Parathyroid adenoma (tissue), 2 donors: Measurements from ENCODE around the gene TMEM139.

Experiments used
- H2AFZ ChIP-seq: fragments of 300-600 bp; sonication (generic); one replicate; pipeline ENCODE4 v1.7.0; 2017; ENCODE audit warnings: antibody characterized with exemption, mild to moderate bottlenecking
- H3K27ac ChIP-seq: fragments of 300-600 bp; sonication (generic); one replicate; pipeline ENCODE4 v1.7.0; 2017
- H3K27me3 ChIP-seq: fragments of 300-600 bp; sonication (generic); one replicate; pipeline ENCODE4 v1.7.0; 2017; ENCODE audit warnings: low read length; ENCODE audit not compliant: control insufficient read depth, insufficient read depth
- H3K36me3 ChIP-seq: fragments of 300-600 bp; sonication (generic); one replicate; pipeline ENCODE4 v1.7.0; 2017; ENCODE audit warnings: low read length; ENCODE audit not compliant: control insufficient read depth, insufficient read depth
- H3K4me1 ChIP-seq: fragments of 300-600 bp; sonication (generic); one replicate; pipeline ENCODE4 v1.7.0; 2017; ENCODE audit warnings: control low read depth
- H3K4me2 ChIP-seq: fragments of 300-600 bp; sonication (generic); one replicate; pipeline ENCODE4 v1.7.0; 2017; ENCODE audit warnings: low read length
- H3K4me3 ChIP-seq: fragments of 300-600 bp; sonication (generic); one replicate; pipeline ENCODE4 v1.7.0; 2017; ENCODE audit warnings: low read depth, low read length
- H3K79me2 ChIP-seq: fragments of 300-600 bp; sonication (generic); one replicate; pipeline ENCODE4 v1.7.0; 2017; ENCODE audit warnings: control low read depth
- H3K9ac ChIP-seq: fragments of 300-600 bp; sonication (generic); one replicate; pipeline ENCODE4 v1.7.0; 2017; ENCODE audit warnings: mild to moderate bottlenecking
- H3K9me3 ChIP-seq: fragments of 300-600 bp; sonication (generic); one replicate; pipeline ENCODE4 v1.7.0; 2017; ENCODE audit warnings: low read length; ENCODE audit not compliant: control insufficient read depth
- TF ChIP-seq, protein P1 (sequence below): fragments of 300-600 bp; sonication (generic); IDR thresholded peaks from one replicate; pipeline ENCODE4 v1.7.0; 2017; ENCODE audit warnings: antibody characterized with exemption, mild to moderate bottlenecking
- donor health status: primary hyperparathyroidism.

Gene TMEM139

GRCh38 chr7:143281529-143281928 is 3.2 kb upstream of the TMEM139 start:
- no peak overlapping the region for H3K9ac ChIP-seq
- H3K27me3 ChIP-seq: no peaks in the 10 kb centered on the region
- H3K79me2 ChIP-seq: no peaks in the 10 kb centered on the region
- TF ChIP-seq, protein P1, sequence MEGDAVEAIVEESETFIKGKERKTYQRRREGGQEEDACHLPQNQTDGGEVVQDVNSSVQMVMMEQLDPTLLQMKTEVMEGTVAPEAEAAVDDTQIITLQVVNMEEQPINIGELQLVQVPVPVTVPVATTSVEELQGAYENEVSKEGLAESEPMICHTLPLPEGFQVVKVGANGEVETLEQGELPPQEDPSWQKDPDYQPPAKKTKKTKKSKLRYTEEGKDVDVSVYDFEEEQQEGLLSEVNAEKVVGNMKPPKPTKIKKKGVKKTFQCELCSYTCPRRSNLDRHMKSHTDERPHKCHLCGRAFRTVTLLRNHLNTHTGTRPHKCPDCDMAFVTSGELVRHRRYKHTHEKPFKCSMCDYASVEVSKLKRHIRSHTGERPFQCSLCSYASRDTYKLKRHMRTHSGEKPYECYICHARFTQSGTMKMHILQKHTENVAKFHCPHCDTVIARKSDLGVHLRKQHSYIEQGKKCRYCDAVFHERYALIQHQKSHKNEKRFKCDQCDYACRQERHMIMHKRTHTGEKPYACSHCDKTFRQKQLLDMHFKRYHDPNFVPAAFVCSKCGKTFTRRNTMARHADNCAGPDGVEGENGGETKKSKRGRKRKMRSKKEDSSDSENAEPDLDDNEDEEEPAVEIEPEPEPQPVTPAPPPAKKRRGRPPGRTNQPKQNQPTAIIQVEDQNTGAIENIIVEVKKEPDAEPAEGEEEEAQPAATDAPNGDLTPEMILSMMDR: no peak
- no peak overlapping the region for H3K4me2 ChIP-seq
- no peak overlapping the region for H3K27ac ChIP-seq
- no peak overlapping the region for H3K4me3 ChIP-seq
- no peaks in the 10 kb centered on the region for H3K4me1 ChIP-seq
- no peaks in the 10 kb centered on the region for H3K9me3 ChIP-seq
- no peak overlapping the region for H2AFZ ChIP-seq
- no peaks in the 10 kb centered on the region for H3K36me3 ChIP-seq

DNA sequence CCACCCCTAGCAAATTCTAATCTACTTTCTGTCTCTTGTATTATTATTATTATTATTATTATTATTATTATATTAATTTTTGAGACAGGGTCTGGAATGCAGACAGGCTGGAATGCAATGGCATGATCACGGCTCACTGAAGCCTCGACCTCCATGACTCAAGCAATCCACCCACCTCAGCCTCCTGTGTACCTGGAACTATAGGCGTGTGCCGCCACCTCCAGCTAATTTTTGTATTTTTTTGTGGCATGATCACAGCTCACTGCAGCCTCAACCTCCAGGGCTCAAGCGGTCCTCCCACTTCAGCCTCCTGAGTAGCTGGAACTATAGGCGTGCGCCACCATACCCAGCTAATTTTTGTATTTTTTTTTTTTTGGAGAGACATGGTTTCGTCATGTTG is 2.6 kb upstream of the TMEM139 start:
- Histone ChIP-seq H3K79me2 (no peaks in the 10 kb centered on the region), H3K27me3 (no peaks in the 10 kb centered on the region), H3K9me3 (no peaks in the 10 kb centered on the region), H3K36me3 (no peaks in the 10 kb centered on the region), H3K4me1 (no peaks in the 10 kb centered on the region), H3K9ac (no peak overlapping the region), H3K4me2 (no peak overlapping the region), H3K4me3 (no peak overlapping the region), H2AFZ (no peak overlapping the region), H3K27ac (no peak overlapping the region)
- TF ChIP-seq, protein P1: no peak

GRCh38 chr7:143283381-143283780 is 1.4 kb upstream of the TMEM139 start:
- no peak overlapping the region for H3K27ac ChIP-seq
- no peaks in the 10 kb centered on the region for H3K79me2 ChIP-seq
- H3K36me3 ChIP-seq: no peaks in the 10 kb centered on the region
- no peak overlapping the region for H3K9ac ChIP-seq
- TF ChIP-seq, protein P1: no peak
- H3K4me1 ChIP-seq: no peaks in the 10 kb centered on the region
- H3K4me2 ChIP-seq: no peak overlapping the region
- no peaks in the 10 kb centered on the region for H3K9me3 ChIP-seq
- H2AFZ ChIP-seq: peak overlapping the region; percentile 71
- no peak overlapping the region for H3K4me3 ChIP-seq
- no peaks in the 10 kb centered on the region for H3K27me3 ChIP-seq

DNA sequence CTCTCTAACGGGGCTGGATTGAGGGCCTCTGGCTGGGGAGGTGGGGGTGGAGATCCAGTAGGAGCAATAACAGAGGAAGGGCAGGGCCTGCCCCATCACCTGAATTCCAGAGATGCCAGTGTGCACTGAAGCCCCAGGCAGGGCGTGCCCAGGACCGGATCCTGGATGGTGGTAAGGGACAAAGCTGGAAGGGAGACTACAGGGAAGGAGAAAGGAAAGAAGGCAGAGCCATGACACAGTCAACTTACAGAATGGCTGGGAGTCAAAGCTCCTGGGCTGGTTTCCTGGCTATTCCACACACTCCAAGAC is 666 bp downstream of the TMEM139 start:
- no peaks in the 10 kb centered on the region for H3K36me3 ChIP-seq
- no peaks in the 10 kb centered on the region for H3K27me3 ChIP-seq
- peaks cover 7% of the 10 kb centered on the region for H3K4me1 ChIP-seq
- peak overlapping the region; percentile 57 for H3K27ac ChIP-seq
- H3K4me3 ChIP-seq: peak overlapping the region; percentile 41
- H3K9ac ChIP-seq: no peak overlapping the region
- H3K4me2 ChIP-seq: peak overlapping the region; percentile 83
- TF ChIP-seq, protein P1: no peak
- no peaks in the 10 kb centered on the region for H3K9me3 ChIP-seq
- no peaks in the 10 kb centered on the region for H3K79me2 ChIP-seq
- peak overlapping the region; percentile 71 for H2AFZ ChIP-seq

- H3K27ac ChIP-seq: no peak overlapping the region
- H3K4me3 ChIP-seq: no peak overlapping the region
- H3K4me1 ChIP-seq: peaks cover 7% of the 10 kb centered on the region
- no peak overlapping the region for H3K9ac ChIP-seq
- H3K4me2 ChIP-seq: no peak overlapping the region
- no peaks in the 10 kb centered on the region for H3K79me2 ChIP-seq
- H3K36me3 ChIP-seq: no peaks in the 10 kb centered on the region
- H3K9me3 ChIP-seq: no peaks in the 10 kb centered on the region
- no peaks in the 10 kb centered on the region for H3K27me3 ChIP-seq
- peak overlapping the region; percentile 71 for H2AFZ ChIP-seq
- TF ChIP-seq, protein P1: no peak
These were observed 1.2 kb downstream of the TMEM139 start for GRCh38 chr7:143285806-143286521.
